Activated naive CD8-positive, alpha-beta T cell treated with anti-CD3 and anti-CD28 coated beads, Interleukin-2, amount 50 U/mL, for 24 hours (primary cell): ENCODE measurements around the gene SLC24A3.

Experiments used
- ATAC-seq: fragments of 150-1000 bp; cut with Tn5 transposase; one replicate; pipeline ENCODE4 v1.10.0; 2021
- DNase-seq: peaks from one replicate; pipeline ENCODE4 v3.0.0; 2021
- H3K27ac Mint-ChIP-seq: one replicate; pipeline ENCODE4 v1.8.0; 2021; ENCODE audit warnings: mild to moderate bottlenecking, mixed read lengths
- H3K27me3 Mint-ChIP-seq: one replicate; pipeline ENCODE4 v1.8.0; 2021; ENCODE audit warnings: mixed read lengths
- H3K36me3 Mint-ChIP-seq: one replicate; pipeline ENCODE4 v1.8.0; 2021; ENCODE audit warnings: low read depth, mixed read lengths
- H3K4me1 Mint-ChIP-seq: one replicate; pipeline ENCODE4 v1.8.0; 2021; ENCODE audit warnings: mixed read lengths
- H3K4me3 Mint-ChIP-seq: one replicate; pipeline ENCODE4 v1.8.0; 2021; ENCODE audit warnings: mild to moderate bottlenecking, moderate library complexity, mixed read lengths
- H3K9me3 Mint-ChIP-seq: one replicate; pipeline ENCODE4 v1.8.0; 2021; ENCODE audit warnings: mixed read lengths

SLC24A3 gene

DNA sequence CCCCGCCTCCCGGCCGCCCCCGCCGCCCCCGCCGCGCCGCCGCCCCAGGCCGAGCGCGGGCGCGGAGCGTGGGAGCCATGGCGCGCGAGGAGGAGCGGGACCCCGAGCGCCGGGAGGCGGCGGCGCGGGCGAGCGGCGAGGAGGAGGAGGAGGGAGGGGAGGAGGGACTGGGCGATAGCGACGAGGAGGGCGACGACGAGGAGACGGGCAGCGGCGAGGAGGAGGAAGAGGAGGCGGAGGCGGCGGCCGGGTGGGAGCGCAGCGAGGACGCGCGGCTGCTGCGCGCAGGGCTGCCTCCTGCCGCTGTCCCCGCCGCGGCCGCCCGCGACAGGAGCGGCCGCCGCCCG lies at the start of gene SLC24A3:
Gene SLC24A3 (plus strand): TSS at position 174 of the 347 bp plus-strand sequence.
- H3K27ac Mint-ChIP-seq = no peak within 1 kb of the TSS
- no peaks in the 10 kb centered on the region for H3K4me1 Mint-ChIP-seq
- no peaks in the 10 kb centered on the region for H3K36me3 Mint-ChIP-seq
- H3K4me3 Mint-ChIP-seq = no peak within 1 kb of the TSS
- ATAC-seq (peak; percentile 11), DNase-seq (no peak)
- H3K9me3 Mint-ChIP-seq = no peaks in the 10 kb centered on the region
- peaks cover 37% of the 10 kb centered on the region for H3K27me3 Mint-ChIP-seq

DNA sequence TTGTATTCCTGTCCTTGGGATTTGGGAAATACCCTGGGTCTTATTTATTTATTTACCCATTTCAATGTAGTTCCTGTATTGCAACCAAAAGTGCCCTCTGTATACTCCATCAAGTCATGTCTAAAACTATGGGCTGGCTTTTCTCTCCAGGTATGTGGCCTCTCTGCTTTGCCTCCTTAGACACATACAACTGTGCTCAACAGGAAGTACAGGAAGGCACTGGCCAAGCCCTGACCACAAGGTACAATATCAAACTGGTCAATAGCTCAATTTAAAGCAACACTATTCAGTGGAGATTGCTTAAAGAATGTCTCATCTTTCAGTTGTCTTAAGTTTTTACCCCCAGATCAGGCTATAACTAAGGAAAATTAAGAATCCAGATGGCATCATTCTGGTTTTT lies 42.3 kb upstream of the SLC24A3 start:
- no peak overlapping the region for H3K4me3 Mint-ChIP-seq
- DNase-seq = no peak
- H3K4me1 Mint-ChIP-seq = no peaks in the 10 kb centered on the region
- ATAC-seq = no peak
- H3K27me3 Mint-ChIP-seq = peaks cover 9% of the 10 kb centered on the region
- H3K27ac Mint-ChIP-seq = no peak overlapping the region
- no peaks in the 10 kb centered on the region for H3K36me3 Mint-ChIP-seq
- H3K9me3 Mint-ChIP-seq = peaks cover 5% of the 10 kb centered on the region

DNA sequence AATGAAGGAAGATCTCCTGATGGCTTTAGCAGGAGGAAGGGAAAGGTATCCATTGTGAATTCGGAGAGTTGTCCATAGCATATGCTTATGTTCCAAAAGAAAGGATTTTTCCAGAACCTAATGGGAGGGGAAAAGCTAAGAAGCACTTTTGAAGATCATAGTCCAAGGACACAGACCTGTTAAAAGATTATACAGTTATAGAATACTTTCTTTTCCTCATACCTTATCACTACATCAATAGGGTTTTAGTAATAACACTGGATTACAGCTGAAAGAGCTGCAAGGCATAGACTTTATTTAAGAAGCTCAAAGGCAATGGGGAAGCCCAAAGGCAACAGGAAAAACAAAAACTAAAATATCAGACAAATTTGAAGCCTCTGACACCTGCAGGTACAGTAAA lies 39.8 kb upstream of the SLC24A3 start:
- H3K4me1 Mint-ChIP-seq = no peaks in the 10 kb centered on the region
- H3K9me3 Mint-ChIP-seq = peaks cover 4% of the 10 kb centered on the region
- DNase-seq (no peak), ATAC-seq (no peak)
- peaks cover 9% of the 10 kb centered on the region for H3K27me3 Mint-ChIP-seq
- no peak overlapping the region for H3K4me3 Mint-ChIP-seq
- no peaks in the 10 kb centered on the region for H3K36me3 Mint-ChIP-seq
- no peak overlapping the region for H3K27ac Mint-ChIP-seq

DNA sequence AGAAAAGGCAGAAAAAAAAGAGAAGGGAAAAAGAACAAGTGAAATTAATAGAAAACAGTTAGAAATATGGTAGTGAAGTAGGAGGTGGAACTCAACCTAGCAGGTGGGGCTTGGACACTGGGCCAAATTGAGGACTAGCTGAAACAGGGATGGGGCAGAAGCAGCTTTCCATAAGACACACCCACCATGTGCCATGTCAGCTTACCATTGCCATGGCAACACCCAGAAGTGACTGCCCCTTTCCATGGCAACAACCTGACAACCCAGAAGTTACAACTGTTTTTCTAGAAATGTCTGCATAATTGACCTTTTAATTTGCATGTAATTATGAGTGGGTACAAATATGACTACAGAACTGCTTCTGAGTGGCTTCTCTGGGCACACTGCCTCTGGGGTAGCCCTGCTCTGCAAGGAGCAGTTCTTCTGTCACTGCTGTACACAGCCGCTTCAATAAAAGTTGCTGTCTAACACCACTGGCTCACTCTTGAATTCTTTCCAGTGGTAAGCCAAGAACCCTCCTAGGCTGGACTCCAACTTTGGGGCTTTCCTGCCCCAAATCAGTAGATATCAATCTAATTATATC lies 35.9 kb upstream of the SLC24A3 start:
- H3K4me3 Mint-ChIP-seq = no peak overlapping the region
- ATAC-seq = no peak
- H3K4me1 Mint-ChIP-seq = no peaks in the 10 kb centered on the region
- H3K9me3 Mint-ChIP-seq = no peaks in the 10 kb centered on the region
- H3K36me3 Mint-ChIP-seq = no peaks in the 10 kb centered on the region
- H3K27me3 Mint-ChIP-seq = peaks cover 5% of the 10 kb centered on the region
- H3K27ac Mint-ChIP-seq = no peak overlapping the region
- DNase-seq = no peak

DNA sequence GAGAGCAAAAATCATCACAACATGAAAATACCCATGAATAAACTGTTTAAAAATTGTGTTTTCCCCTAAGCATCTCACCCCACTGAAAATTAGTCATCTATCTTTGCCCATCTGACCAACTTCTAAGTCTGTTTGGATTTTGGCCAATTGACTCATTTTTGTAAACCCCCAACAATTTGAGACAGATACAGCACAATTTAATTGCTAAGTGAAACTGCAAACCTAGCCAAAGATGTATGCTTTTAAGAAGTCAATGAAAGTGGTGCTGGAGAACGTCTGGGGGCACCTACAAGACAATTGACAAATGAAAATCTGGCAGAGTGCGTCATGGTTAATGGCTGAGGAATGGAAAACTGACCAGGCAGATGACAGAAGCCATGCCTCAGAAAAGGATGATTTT lies 30.9 kb upstream of the SLC24A3 start:
- Mint-ChIP-seq H3K27ac (no peak overlapping the region), H3K4me3 (no peak overlapping the region), H3K4me1 (no peaks in the 10 kb centered on the region), H3K27me3 (peaks cover 1% of the 10 kb centered on the region), H3K36me3 (no peaks in the 10 kb centered on the region), H3K9me3 (no peaks in the 10 kb centered on the region)
- ATAC-seq (no peak), DNase-seq (no peak)

DNA sequence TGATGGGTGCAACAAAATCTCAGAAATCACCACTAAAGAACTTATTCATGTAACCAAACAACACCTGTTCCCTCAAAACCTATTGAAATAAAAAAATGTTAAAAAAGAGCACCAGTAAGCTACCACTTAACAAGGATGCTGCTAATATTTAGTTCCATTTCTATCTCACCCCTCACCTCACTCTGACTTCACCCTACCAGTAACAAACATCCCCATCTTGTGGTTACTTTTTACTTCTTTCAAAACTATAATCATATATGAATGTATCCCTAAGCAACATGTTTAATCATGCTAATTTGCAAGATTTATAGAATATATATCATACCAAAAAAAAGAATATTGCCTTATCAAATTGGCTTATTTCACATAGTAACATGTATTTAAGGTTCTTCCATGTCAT lies 27.4 kb upstream of the SLC24A3 start:
- H3K27ac Mint-ChIP-seq = no peak overlapping the region
- H3K4me1 Mint-ChIP-seq = no peaks in the 10 kb centered on the region
- ATAC-seq (no peak), DNase-seq (no peak)
- no peaks in the 10 kb centered on the region for H3K27me3 Mint-ChIP-seq
- H3K9me3 Mint-ChIP-seq = peaks cover 5% of the 10 kb centered on the region
- no peaks in the 10 kb centered on the region for H3K36me3 Mint-ChIP-seq
- no peak overlapping the region for H3K4me3 Mint-ChIP-seq

DNA sequence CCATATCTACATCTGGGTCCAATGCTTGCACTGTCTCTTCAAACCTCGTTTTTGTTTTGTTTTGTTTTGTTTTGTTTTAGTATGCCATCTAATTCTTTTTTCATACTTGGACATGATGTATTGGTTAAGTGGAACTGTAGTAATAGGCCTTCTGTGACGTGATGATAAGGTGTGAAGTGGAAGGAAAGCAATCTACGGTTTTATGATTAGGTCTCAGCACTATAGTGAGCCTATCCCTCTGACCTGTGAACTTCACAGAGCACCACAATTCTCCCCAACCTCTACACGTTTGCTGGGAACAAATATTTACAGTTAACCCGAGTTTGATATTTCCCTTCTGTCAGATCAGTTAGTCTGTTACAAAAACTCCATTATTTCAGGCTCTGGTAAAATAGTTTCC lies 19.1 kb upstream of the SLC24A3 start:
- ATAC-seq = no peak
- no peak for DNase-seq
- H3K9me3 Mint-ChIP-seq = peaks cover 5% of the 10 kb centered on the region
- no peak overlapping the region for H3K4me3 Mint-ChIP-seq
- H3K36me3 Mint-ChIP-seq = no peaks in the 10 kb centered on the region
- H3K27ac Mint-ChIP-seq = no peak overlapping the region
- peaks cover 2% of the 10 kb centered on the region for H3K27me3 Mint-ChIP-seq
- H3K4me1 Mint-ChIP-seq = no peaks in the 10 kb centered on the region

DNA sequence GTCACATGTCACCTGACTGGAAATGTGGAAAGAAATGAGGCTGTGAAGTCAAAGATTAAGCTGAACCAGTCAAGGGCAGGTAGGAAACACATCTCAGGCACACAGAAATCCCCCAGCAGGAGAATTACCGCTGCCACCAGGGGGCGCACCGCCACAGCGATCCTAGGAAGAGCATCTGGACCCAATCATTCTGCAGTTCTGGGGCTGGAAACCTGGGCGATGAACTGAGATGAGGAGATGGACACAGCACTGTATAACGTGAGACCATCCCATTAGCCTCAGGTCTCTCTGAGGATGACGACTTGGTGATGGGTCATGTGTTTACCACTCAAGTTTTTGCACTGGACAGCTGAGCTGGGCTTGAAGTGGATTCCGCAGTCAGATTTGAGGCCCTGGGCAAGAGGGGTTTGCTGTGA lies 6.5 kb upstream of the SLC24A3 start:
- no peaks in the 10 kb centered on the region for H3K36me3 Mint-ChIP-seq
- H3K27ac Mint-ChIP-seq = no peak overlapping the region
- no peaks in the 10 kb centered on the region for H3K4me1 Mint-ChIP-seq

DNA sequence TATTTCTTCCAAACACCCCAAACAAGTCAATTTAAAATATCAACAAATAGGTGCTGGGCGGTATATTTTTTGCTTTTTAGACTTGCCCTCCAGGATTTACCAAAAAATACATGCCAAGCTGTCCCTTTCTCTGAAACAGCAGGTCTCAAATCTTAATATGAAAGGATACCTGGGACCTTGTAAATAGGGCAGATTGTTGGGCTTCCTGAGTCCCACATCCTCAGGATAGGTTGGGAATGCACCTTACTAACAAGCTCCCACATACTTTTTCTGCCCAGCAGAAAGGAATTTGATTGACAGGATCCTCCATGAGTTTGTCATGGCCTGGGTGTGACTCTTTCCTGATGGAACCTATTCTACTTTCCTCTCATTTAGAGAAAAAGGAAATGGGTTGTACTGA lies 4.9 kb upstream of the SLC24A3 start:
- H3K9me3 Mint-ChIP-seq = no peaks in the 10 kb centered on the region

More for the DNA sequence above, 6.5 kb upstream of the SLC24A3 start:
- DNase-seq (peak; percentile 79), ATAC-seq (no peak)
- H3K9me3 Mint-ChIP-seq = no peaks in the 10 kb centered on the region
- H3K4me3 Mint-ChIP-seq = no peak overlapping the region
- peaks cover 23% of the 10 kb centered on the region for H3K27me3 Mint-ChIP-seq

DNA sequence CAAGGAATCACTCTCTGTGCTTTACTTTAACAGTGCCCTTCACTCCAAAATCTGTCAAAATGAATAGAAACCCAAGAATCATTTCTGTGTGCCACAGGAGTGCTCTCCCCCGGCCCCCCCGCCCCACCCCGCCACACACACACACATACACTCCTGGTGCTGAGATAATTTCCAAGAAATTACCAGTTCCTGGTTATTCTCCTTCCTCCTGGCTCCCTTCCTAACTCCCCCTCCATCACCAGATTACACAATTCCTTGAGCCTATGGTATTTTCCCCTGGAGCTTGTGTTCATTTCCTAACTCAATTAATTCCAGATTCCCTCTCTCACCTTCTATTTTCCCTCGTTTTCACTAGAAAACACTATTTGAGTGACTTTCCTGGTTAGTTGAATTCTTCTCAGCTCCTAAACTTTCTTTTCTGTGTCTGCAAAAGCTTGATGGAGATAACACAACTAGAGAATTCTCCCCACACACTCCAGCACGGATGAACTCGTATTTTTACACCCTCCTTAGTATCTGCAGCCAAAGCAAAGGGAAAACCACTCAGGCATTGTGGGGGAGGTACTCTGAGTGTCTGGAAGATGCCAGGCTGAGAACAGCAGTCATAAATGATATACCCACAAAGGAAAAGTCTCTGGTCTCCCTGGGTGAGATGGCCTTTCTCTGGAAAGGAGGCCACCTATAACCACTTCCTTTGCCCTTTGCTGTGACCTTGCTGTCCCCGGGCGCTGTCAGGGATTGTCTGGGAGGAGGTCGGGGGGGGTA lies 1.9 kb upstream of the SLC24A3 start:
- H3K4me1 Mint-ChIP-seq = no peaks in the 10 kb centered on the region
- ATAC-seq (no peak), DNase-seq (no peak)
- H3K9me3 Mint-ChIP-seq = no peaks in the 10 kb centered on the region
- no peak overlapping the region for H3K4me3 Mint-ChIP-seq
- H3K27me3 Mint-ChIP-seq = peaks cover 45% of the 10 kb centered on the region
- H3K27ac Mint-ChIP-seq = no peak overlapping the region
- no peaks in the 10 kb centered on the region for H3K36me3 Mint-ChIP-seq

More for the DNA sequence above, 4.9 kb upstream of the SLC24A3 start:
- peaks cover 31% of the 10 kb centered on the region for H3K27me3 Mint-ChIP-seq
- ATAC-seq (no peak), DNase-seq (no peak)
- H3K27ac Mint-ChIP-seq = no peak overlapping the region
- no peak overlapping the region for H3K4me3 Mint-ChIP-seq
- H3K4me1 Mint-ChIP-seq = no peaks in the 10 kb centered on the region
- no peaks in the 10 kb centered on the region for H3K36me3 Mint-ChIP-seq

DNA sequence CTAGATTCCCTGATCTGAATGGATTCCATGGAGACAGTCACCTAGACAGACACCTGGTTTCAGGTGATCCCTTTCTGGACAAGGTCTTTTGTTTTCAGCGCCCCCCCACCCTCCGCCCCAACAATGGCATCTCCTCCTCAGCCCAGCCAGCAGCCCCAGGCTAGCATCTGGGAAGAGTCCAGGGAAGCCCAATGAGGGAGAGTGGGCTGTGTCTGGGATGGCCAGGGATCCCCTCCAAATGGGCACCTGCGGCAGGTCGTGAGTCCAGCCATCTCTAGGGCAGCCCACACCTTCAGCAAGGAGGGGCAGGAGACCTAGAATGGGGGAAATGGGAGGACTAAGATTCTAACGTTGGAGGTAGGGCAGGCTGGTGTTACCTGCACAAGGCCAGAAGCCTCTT lies 1.2 kb upstream of the SLC24A3 start:
- no peak for ATAC-seq
- Mint-ChIP-seq H3K4me3 (no peak overlapping the region), H3K27ac (no peak overlapping the region), H3K27me3 (peaks cover 42% of the 10 kb centered on the region), H3K9me3 (no peaks in the 10 kb centered on the region), H3K36me3 (no peaks in the 10 kb centered on the region), H3K4me1 (no peaks in the 10 kb centered on the region)
- DNase-seq = no peak

DNA sequence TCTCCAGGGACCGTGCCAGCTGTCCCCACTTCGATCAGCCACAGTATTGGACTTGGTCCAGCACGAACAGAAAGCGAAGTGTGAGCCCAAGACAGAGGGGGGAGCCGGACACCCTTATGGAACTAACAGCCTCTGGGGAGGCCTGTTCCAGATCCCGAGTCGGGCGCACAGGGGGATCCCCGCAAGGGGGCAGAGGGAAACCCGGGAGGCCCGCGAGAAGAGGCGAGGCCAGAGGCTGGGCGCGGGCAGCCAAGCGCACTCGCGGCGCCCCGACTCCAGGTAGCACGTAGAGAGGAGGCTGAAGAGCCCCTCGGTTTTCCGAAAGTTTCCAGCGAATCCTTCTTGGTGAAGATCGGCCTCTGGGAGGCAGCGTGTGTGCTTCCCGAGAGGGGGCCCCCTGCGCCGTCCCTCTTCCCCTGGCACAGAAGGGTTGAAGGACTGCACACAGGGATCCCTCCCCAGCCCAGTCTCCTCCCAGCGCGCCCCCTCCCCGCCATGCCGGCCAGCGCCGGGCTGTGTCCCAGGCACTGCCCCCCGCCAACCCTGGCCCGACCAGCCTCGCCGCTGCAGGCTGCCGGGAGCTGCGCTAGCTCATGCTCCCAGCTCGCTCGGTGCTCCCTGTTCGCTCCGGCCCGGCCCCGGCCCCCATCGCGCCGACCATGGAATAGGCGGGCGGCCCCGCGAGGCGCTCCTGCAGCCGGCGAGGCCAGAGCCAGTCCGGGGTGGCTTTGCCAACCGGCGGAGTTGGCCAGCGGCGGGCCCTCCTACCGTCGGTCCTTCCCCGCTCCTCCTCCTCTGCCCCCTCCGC lies 577 bp upstream of the SLC24A3 start:
- DNase-seq (no peak), ATAC-seq (no peak)
- H3K27me3 Mint-ChIP-seq = peaks cover 42% of the 10 kb centered on the region
- H3K27ac Mint-ChIP-seq = no peak overlapping the region
- H3K4me1 Mint-ChIP-seq = no peaks in the 10 kb centered on the region
- H3K9me3 Mint-ChIP-seq = no peaks in the 10 kb centered on the region
- H3K4me3 Mint-ChIP-seq = no peak overlapping the region
- no peaks in the 10 kb centered on the region for H3K36me3 Mint-ChIP-seq

DNA sequence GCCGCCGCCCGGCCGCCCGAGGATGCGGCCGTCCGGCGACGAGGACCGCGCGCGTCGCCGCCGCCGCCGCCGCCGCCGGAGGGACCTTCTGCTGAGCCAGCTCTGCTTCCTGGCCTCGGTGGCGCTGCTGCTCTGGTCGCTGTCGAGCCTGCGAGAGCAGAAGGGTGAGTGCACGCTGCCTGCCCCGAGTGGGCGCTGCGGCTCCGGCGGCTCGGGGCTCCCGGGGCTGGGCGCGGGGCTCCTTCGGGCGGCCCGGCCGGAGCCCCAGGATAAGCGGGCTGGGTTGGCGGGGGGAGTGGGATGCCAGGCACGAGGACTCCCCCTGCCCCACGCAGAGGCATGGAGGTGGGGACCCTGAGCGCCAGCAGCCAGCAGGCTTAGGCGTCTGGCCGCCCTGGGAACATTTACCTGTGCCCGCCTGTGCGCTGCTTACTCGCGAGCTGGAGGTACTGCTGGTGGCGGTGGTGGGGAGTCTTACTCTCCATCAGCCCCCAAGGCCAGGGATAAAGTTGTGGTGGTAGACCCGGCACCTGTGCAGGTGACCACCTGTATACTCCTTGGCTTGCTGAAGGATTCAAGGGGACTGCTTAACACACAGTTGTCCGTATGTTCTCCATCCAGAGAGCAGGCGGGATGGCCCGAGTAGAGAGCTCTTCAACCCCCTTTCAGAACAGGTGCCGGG lies 520 bp downstream of the SLC24A3 start:
- H3K27me3 Mint-ChIP-seq = peaks cover 39% of the 10 kb centered on the region

DNA sequence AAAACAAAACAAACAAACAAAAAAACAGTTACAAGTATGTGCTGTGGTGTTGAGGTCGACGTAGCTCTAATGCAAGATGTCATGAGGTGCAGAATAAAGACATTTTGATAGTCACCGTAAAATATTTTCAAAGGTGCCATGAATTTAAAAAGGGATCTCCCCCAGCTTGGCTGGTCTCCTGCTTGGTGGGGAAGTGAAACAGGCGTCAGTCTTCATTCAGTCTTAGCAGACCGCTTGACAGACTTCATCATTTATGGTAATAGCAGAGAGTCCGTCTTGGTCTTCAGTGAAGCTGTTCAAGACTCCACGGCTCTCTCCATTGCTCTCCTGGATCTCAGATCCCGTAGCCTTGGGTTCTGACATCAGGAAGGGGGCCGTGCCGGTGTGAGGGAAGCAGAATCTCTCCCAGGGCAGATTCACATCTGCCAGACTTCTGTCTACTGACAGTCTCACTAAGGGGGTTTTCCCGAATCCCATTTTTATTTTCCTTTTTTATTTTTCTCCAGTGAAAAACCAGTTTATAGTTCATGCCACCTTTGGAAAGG lies 1.6 kb downstream of the SLC24A3 start:
- H3K27me3 Mint-ChIP-seq = peaks cover 39% of the 10 kb centered on the region
- H3K36me3 Mint-ChIP-seq = no peaks in the 10 kb centered on the region
- no peak overlapping the region for H3K4me3 Mint-ChIP-seq

More for the DNA sequence above, 520 bp downstream of the SLC24A3 start:
- no peaks in the 10 kb centered on the region for H3K9me3 Mint-ChIP-seq
- no peak overlapping the region for H3K27ac Mint-ChIP-seq
- H3K36me3 Mint-ChIP-seq = no peaks in the 10 kb centered on the region
- H3K4me1 Mint-ChIP-seq = no peaks in the 10 kb centered on the region
- ATAC-seq (peak; percentile 70), DNase-seq (peak; percentile 18)
- H3K4me3 Mint-ChIP-seq = no peak overlapping the region

More for the DNA sequence above, 1.6 kb downstream of the SLC24A3 start:
- DNase-seq (no peak), ATAC-seq (no peak)
- Mint-ChIP-seq H3K9me3 (no peaks in the 10 kb centered on the region), H3K4me1 (no peaks in the 10 kb centered on the region), H3K27ac (no peak overlapping the region)
